ENCODE results near the gene MSI2. TPM values are rescaled to one million over a fixed set of nuclear protein-coding genes. Genes with fewer than 3 reads are reported as not detected.
A peak's percentile ranks its signal among the peaks of the same experiment; 100 is the strongest.

MSI2 gene
- total RNA-seq, 1 donor from 2014 or later = 110 TPM

DNA sequence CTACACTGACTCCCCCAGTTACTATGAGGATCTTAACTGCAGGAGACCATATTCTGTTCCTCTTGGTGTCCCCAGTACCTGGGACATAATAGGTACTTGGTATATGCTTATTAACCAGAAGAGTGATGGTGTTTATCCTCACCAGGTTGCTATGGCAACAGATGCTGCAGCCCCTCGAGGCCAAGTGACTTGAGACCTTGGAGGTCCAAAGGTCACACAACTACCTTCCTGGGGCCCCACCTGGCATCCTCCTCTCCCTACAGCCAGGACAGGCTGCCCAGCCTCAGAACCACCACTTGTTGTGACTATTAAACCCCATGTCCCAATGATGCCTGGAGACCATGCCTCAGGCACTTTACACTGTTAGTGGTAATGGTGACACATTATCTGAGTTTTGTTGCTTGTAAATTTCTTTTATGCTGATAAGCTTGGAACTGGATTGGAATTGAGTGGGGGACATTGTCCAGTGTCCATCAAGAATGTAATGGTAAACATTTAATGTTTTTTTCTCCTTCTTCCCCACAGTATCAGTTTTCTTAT, 299.4 kb downstream of the MSI2 start:
- no peak for DNase-seq
- no peak for ATAC-seq (ENCODE audit: poor library complexity)

GRCh38 chr17:57556320-57556719, 300.0 kb downstream of the MSI2 start:
- ATAC-seq (ENCODE audit: poor library complexity) (no peak), DNase-seq (no peak)

More for the DNA sequence above, 299.4 kb downstream of the MSI2 start:
- intact Hi-C loops (cut with DNase I) = no loop called here

DNA sequence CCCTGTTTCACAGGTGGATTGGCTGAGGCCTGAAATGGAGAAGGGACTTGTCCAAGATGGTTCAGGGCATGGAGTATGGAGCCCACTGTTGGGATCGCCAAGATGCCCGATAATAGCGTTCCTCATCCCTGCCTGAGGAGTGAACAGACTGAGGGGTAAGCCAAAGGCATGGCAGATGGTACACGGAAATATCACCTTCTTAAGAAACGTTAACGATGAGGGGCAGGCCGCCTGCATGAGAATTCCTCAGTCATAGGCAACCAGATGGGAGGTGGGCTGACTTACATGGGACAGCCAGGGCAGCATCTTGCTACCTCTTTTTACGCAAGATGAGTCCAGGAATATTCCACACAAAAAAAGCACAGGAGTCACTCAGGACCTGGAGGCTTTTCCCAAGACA, 300.7 kb downstream of the MSI2 start:
- intact Hi-C loops (cut with DNase I) = no loop called here
- no peak for ATAC-seq (ENCODE audit: poor library complexity)
- no peak for DNase-seq

More at GRCh38 chr17:57556320-57556719, 300.0 kb downstream of the MSI2 start:
- intact Hi-C loops (cut with DNase I) = no loop called here

GRCh38 chr17:57557416-57557815, 301.1 kb downstream of the MSI2 start:
- intact Hi-C loops (cut with DNase I) = no loop called here
- ATAC-seq (ENCODE audit: poor library complexity) = no peak
- no peak for DNase-seq

DNA sequence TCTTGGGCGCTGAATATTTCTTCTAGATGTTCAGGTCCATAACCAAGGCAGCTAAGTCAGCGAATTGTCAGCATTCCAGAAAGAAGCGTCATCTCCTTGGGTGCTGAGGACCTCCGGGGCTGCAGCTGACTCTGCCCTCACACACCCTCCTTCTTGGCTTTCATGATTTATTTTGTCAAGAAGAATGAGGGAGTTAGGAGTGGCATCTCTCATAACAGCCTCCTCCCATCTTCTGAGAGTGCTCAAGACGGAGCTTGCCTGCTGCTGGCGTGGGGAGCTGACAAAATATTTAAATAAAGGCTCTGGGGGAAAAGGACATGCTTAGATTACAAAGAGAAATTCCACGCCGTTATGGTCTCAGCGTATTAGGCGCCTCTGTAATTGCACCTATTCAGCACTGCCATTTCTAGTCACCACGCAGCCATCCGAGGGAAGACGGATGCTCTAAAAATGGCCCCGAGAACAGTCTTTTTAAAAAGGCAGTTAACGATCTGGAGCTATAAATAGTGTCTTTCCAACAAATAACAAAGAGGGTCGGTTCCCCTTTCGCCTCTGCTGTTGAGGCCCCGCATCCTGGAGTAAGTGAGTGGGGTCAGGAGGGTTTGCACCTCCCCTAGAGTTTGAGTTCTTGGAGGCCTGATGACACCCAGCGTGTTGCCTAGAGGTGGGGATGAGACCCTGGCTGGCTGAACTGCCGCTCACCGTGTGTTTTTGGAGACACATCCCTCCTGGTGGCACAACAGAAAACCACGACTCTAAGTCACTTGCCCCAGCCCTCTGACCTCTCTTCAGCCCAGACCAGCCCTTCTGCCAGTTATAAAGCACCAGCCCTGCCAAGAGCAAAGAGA, 301.7 kb downstream of the MSI2 start:
- intact Hi-C loops (cut with DNase I) = no loop called here
- DNase-seq (no peak), ATAC-seq (ENCODE audit: poor library complexity) (peak; percentile 22)

DNA sequence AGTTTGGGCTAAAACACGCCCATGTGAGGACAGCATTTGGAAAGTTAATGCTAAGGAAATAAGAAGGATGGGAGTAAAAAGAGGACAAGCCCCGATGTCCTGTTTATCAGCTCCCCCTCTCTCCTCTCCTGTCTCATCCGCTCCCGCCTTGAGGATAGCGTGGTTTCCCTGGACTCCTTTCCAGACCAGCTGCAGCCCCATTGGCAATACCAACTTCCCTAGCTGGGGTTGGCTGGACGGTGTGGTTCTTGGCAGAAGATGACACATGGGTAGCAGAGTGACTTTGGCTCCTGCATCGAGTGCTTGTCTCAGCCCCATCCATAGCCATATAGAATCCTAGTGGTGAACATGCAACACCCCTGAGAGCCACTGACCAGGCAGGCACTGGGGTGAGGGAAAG, 302.9 kb downstream of the MSI2 start:
- intact Hi-C loops (cut with DNase I) = no loop called here
- DNase-seq (no peak), ATAC-seq (ENCODE audit: poor library complexity) (no peak)

DNA sequence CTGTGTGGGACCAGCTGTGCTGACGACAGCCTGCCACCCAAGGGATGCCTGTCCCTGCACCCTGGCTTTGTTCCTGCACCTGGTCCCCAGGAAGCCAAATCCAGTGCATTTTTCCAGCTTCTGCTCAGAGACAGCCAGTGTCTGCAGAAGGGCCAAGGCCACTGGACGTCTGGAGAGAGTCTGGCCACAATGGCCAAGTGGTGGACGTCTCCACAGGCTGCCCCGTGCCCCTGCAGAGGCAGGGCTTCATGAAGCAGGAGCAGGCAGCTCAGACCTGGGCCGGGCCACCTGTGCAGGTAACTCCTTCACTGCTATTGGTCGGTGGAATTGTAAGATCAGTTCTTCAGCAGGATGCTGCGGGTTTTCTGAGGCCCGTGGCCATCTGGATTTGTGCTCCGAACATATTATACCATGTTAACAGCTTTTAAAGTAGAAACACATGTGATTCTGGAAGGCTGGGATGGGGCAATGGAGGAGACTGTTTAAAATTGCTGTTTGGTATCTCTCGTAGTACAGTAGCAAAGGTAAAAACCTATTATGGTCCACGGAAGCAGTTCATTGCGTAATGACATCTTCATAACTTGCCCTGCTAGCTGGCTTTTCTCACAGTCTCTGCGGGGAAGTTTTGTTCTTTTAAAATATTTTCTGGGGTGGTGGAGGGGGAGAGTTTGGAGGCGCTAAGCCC, 303.5 kb downstream of the MSI2 start:
- no peak for DNase-seq
- ATAC-seq (ENCODE audit: poor library complexity) = no peak
- intact Hi-C loops (cut with DNase I) = no loop called here

- intact Hi-C loops (cut with DNase I) = no loop called here
- ATAC-seq (ENCODE audit: poor library complexity) (no peak), DNase-seq (no peak)
These were observed 304.0 kb downstream of the MSI2 start for GRCh38 chr17:57560319-57560705.

GRCh38 chr17:57561072-57561861, 304.9 kb downstream of the MSI2 start:
- ATAC-seq (ENCODE audit: poor library complexity) = no peak
- intact Hi-C loops (cut with DNase I) = no loop called here
- no peak for DNase-seq

DNA sequence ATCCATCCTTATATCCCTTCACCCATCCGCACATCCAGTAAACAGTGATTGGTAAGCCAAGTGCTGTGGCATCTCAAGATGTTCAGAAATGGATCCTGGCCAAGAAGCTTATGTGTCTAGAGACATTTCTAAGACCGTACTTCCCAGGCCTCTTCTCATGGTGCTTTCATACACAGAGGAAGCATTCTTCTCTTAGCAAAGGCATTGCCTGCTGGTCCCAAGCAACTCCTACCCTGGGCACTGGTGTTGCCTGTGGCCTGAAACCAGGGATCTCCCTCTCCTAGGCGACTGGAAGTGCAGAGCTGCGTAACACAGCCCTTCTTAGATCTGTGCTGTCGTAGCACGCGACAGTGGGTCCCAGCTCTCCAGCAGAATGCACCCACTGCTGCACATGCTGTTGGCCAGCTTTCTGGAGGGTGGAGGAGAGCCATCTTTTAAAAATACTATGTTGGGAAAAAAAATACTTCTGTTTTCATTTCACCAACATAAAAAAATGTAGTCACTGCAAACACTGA, 305.9 kb downstream of the MSI2 start:
- ATAC-seq (ENCODE audit: poor library complexity) (no peak), DNase-seq (no peak)
- intact Hi-C loops (cut with DNase I) = no loop called here

DNA sequence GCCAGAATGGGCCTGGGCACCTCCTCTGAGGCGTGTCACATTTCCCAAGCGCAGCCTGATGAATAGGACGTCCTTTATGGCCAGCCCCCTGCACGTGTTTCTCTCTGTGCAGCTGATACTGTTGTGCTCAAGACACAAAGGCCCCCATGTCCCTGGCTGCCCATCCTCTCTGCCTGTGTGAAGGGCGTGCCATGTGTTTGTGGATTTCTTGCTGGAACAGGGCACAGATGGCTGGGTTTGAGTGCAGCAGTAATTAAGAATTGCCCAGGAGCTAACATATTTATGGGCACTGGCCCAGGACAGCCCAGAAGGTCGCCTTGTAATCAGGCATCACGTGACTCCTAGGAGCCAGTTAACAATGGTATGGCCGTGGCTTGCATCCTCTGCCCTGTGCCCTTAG, 307.6 kb downstream of the MSI2 start:
- no peak for DNase-seq
- ATAC-seq (ENCODE audit: poor library complexity) = peak; percentile 29
- intact Hi-C loops (cut with DNase I) = no loop called here

DNA sequence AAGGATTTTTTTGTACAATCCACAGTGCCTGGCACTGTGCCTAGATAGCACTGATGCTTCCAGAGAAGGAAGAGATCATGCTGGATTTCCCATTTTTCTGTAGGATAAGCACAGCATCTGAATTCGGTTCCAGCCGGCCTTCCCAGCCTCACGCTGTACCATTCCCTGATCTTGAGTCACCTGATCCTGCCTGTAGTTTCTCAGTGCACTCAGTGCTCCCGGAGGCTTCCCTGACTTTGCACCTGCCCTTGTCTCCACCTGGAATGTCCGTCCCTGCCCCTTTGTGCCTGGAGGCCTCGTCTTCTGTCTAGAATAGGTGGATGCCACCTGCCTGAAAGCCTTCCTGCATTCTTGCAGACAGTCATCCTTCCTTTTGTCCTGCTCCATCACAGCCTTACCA, 308.9 kb downstream of the MSI2 start:
- ATAC-seq (ENCODE audit: poor library complexity) (no peak), DNase-seq (no peak)
- intact Hi-C loops (cut with DNase I) = no loop called here

- DNase-seq = no peak
- intact Hi-C loops (cut with DNase I) = no loop called here
These were observed 310.4 kb downstream of the MSI2 start for GRCh38 chr17:57566721-57567120.

GRCh38 chr17:57567251-57567650, 310.9 kb downstream of the MSI2 start:
- intact Hi-C loops (cut with DNase I) = no loop called here
- DNase-seq (peak; percentile 65), ATAC-seq (ENCODE audit: poor library complexity) (no peak)

More at GRCh38 chr17:57566721-57567120, 310.4 kb downstream of the MSI2 start:
- no peak for ATAC-seq (ENCODE audit: poor library complexity)

- ATAC-seq (ENCODE audit: poor library complexity) (no peak), DNase-seq (no peak)
- intact Hi-C loops (cut with DNase I) = no loop called here
These were observed 312.0 kb downstream of the MSI2 start for GRCh38 chr17:57568340-57568739.

DNA sequence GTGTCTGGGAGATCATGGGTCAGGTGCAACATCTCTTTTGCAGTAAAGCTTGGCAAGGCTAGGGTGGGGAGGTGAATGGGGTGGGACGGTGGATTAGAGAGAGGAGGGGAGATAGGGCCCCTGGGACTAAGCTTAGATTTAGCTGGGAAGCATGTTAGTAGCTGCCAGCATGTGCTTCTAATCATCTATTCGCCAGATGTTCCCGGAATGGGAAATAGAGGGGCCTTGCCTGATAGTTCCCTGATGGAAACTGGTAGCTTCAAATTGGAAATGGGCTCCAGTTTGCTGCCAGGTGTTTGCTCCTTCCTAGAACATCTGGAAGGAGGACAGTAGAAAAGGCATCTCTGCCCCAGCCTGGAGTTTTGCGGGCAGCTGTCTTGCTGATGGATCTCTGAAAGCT, 312.7 kb downstream of the MSI2 start:
- DNase-seq (no peak), ATAC-seq (ENCODE audit: poor library complexity) (no peak)
- intact Hi-C loops (cut with DNase I) = no loop called here

DNA sequence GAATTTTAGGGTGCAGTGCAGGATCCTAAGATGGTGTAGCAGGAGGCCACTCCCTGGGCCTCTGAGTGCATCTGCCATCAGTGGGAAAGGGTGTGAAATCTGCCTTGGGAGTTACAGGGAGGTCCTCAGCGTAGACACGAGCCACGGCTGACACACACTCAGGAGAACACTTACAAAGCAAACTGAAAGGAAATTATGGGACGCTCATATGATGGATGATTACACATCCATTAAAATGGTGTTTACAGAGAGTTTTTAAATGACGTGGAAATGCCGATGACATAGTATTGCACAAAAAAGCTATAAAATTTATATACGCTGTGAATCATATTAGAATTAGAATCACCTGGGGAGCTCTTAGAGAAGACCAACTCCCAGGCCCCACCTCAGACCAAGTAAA, 313.5 kb downstream of the MSI2 start:
- intact Hi-C loops (cut with DNase I) = no loop called here

GRCh38 chr17:57570724-57571344, 314.5 kb downstream of the MSI2 start:
- intact Hi-C loops (cut with DNase I) = no loop called here
- DNase-seq (peak; percentile 55), ATAC-seq (ENCODE audit: poor library complexity) (peak; percentile 22)

More for the DNA sequence above, 313.5 kb downstream of the MSI2 start:
- ATAC-seq (ENCODE audit: poor library complexity) (no peak), DNase-seq (no peak)

Data from Right ventricle myocardium superior (tissue), 1 donor.